HL-60/S4 treated with retinoic acid at 250 ng/mL for 4 days and 3 days (cell line): ENCODE results near the gene INHBB.

Experiments
- in situ Hi-C: fragments of 300-500 bp; cut with MboI; formaldehyde crosslinking; loops from 2 replicates; pipeline ENCODE4 v1.7.0; 2022; ENCODE audit warnings: low sequenced_read_pairs

The INHBB gene

DNA sequence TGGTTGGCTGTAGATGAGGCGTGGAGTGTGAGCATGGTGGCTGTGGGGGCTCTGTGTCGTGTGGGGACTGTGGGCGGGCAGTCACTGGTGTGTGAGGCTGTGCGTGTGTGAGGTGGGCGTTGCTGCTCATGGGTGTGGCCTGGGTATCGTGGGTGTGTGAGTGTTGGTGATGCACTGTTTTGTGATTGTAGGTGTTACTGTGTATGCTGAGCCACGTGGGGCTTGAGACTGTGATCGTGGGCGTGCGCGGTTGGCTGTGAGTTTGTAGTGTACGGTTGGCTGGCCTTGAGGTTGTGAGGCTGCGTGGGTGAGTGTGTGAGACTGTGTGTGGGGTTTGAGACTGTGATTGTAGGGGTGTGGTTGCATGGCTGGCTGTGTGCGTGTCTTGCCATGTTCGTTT is 8.5 kb downstream of the INHBB start:
- in situ Hi-C loops = no loop called here

DNA sequence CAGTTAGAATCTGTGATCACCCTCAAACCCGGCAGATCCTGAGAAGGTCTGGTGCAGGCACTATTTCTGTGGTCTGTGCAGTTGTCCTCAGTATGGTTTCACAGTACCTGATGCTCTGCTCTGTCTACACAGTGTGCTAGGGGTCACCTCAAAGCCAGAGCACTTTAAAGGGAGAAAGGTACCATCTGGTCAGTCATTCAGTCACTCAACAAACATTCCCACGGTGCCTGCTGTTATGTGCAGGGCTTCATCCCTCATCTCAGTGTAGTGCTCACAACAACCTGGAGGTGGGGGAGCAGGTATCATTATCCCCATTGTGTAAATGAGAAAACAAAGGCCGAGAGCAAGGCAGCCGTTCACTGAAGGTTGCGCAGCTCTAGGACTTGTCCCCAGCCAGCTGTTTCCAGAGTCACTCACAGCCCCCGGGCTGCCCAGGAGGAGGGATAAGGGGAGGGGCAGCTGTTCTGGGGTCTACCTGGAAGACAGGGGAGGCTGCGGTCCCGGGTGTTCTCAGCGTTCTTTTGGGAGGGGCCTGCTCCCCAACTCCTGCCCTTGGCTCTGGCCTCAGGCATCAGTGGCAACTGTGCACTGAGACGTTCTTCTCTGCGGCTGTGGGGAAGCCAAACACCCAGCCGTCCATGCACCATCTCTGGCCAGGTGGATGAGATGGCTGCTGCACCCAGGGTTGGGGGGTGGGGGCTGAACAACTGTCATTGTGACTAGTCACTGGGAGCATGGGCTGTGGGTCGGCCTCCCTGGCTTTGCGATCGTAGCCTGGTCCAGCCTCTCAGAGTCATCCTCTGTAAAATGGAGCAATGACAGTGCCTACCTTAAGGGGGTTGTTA is 9.2 kb downstream of the INHBB start:
- in situ Hi-C loops = no loop called here

DNA sequence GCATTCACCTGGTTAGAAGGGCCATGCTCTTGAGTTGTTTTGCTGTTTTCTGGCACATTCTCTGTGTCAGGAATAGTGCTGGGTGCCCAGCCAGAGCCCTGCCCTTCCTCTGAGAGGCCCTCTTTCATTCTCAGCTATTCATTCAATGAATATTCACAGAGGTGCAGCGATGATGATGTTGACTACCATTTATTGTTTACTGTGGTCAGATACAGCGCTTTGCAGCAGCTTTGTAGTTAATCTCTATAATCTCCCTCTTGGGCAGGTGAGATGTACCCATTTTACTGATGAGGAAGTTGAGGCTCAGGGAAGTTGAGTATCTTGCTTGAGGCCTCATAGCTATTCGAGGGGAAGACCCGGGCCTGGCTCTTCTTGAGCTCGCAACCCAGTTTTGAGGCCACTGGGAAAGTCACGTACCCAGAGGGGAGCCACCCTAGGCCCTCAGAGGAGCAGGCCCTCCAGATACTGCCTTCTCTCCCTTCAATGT is 9.9 kb downstream of the INHBB start:
- in situ Hi-C loops = no loop called here

DNA sequence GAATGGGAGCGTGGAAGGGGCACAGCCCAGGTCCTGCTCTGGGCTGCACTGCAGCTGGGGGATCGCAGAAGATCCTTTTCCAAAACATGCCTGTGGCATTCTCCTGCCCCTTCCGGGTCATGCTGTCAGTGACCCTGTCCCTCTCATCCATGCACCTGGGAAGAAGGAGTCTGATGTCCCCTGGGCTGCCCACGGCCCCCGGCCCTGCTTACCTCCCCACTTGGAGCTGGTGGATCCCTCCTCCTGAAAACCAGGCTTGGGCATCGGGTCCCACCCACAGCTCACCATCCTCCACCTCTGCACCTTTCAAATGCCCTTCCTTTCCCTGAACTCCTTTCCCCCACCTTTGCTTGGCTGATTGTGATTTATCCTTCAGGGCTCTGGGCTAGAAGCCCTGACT is 11.8 kb downstream of the INHBB start:
- in situ Hi-C loops = no loop called here

GRCh38 chr2:120358734-120359465 is 13.0 kb downstream of the INHBB start:
- in situ Hi-C loops = no loop called here

DNA sequence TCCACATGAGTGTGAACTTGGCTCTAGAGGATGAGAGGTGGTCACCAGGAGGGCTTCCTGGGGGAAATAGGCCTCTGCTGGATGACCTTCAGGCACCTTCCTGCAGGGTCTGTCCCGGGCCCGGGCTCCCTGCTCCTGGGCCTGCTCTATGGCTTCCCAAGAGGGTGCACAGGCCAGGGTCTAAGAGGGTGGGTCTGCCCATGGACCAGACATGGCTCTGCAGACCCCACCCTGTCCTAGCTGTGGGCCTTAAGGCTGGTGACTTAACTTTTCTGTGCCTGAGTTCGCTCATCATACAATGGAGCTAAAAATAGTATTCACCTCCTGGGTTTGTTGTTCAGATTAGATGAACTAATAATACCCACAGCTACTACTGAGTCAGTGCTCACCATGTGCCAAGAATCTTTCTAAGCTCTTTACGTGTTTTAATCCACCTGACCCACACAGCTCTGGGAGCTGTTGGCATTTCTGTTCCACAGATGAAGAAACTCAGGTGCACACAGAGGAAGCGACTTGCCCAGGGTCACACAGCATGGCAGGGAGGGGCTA is 14.4 kb downstream of the INHBB start:
- in situ Hi-C loops = no loop called here

DNA sequence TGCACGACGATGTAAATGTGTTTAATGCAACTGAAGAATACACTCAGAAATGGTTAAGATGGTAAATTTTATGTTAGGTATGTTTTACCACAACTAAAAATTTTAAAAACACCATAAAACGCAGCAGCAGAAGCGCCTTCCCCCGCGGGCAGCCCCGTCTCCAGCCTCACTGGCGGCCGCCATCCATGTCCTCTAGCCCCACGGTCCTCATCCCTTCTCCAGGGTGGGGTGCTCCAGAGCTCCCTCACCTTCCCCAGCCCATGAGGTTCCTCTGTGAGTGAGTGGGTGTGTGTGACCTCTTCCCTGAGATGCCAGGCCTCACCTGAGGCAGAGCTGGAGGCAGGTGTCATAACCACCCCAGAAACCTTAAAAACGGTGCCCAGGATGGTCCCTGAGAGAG is 17.0 kb downstream of the INHBB start:
- in situ Hi-C loops = no loop called here

- in situ Hi-C loops = no loop called here
Observed at GRCh38 chr2:120365236-120365793, 19.4 kb downstream of the INHBB start.

DNA sequence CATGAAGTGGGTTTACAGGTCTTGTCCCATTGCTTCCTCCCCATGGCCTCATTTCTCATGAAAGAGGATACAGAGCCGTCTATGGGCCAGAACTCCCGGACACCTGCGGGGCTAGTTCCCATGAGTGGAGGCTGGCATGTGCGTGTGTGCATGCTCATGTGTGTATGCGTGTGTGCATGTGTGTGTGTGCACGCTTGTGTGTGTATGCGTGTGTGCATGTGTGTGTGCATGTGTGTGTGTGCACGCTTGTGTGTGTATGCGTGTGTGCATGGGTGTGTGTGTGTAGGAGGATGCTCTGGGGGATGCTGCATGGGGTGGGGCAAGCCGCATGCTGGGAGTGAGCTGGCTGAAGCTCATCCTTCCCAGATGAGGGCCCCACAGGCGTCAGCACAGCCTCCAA is 20.8 kb downstream of the INHBB start:
- in situ Hi-C loops = no loop called here

GRCh38 chr2:120367221-120367620 is 21.3 kb downstream of the INHBB start:
- in situ Hi-C loops = no loop called here

GRCh38 chr2:120367649-120368048 is 21.7 kb downstream of the INHBB start:
- in situ Hi-C loops = no loop called here

GRCh38 chr2:120368086-120368485 is 22.1 kb downstream of the INHBB start:
- in situ Hi-C loops = no loop called here

GRCh38 chr2:120369250-120369649 is 23.3 kb downstream of the INHBB start:
- in situ Hi-C loops = no loop called here

DNA sequence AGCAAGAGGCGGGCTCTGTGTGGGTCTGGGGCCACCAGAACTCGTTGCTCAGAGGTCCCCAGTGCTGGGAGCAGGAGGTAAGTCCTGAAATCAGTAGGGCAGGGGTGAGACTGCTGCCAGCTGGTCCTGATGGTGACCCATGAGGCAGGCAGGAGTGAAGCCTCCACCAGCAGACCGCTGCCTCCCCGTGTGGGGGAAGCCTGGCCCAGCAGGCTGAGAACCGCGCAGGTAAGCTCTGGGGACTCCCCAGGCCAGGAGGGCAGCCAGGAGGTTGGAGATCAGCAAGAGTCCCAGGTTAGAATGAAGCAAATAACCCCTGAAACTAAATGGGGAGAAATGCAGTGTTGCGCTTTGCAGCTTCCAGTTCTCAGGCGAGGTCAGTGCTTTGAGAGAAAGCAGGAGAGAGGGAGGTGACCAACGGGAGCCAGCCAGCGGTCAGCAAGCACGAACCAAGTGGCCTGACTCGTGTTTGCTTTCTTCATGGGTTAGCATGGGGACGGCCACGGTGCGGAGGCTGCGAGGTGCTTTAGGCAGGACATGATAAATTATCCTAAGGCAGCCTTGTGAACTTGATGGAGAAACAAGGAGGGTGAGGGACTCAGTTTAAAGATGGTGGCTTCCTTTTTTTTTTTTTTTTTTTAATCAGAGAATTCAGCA is 26.2 kb downstream of the INHBB start:
- in situ Hi-C loops = no loop called here

DNA sequence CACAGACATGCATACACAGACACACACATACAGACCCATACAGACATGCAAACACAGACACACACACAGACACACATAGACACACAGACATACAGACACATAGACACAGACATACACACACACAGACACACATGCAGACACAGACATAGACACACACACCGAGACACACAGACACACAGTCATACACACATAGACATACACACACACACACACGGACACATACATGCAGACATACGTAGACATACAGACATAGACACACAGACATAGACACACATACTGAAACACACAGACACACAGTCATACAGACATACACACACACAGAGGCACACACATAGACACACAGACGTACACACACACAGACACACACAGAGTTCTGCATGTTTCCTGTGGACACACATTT is 26.9 kb downstream of the INHBB start:
- in situ Hi-C loops = no loop called here

DNA sequence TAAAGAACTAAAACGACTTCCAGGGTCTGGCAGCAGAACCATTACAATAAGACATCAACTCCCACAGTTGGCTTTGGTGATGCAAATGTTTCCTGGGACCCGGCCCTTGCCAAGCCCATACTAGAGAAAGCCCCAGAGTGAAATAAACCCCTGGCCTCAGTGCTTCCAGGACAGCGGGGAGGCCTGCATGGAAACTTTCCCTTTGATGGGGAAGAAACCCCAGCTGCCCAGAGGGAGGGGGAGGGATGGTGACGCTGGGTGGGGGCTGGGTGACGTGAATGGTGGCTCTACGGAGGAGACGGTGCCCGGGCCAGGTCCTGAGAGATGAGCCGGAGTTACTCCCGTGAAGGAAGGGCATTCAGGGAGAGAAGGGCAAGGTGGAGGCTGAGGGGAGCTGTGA is 27.5 kb downstream of the INHBB start:
- in situ Hi-C loops = no loop called here

- in situ Hi-C loops = no loop called here
Observed at GRCh38 chr2:120374821-120375220, 28.9 kb downstream of the INHBB start.

DNA sequence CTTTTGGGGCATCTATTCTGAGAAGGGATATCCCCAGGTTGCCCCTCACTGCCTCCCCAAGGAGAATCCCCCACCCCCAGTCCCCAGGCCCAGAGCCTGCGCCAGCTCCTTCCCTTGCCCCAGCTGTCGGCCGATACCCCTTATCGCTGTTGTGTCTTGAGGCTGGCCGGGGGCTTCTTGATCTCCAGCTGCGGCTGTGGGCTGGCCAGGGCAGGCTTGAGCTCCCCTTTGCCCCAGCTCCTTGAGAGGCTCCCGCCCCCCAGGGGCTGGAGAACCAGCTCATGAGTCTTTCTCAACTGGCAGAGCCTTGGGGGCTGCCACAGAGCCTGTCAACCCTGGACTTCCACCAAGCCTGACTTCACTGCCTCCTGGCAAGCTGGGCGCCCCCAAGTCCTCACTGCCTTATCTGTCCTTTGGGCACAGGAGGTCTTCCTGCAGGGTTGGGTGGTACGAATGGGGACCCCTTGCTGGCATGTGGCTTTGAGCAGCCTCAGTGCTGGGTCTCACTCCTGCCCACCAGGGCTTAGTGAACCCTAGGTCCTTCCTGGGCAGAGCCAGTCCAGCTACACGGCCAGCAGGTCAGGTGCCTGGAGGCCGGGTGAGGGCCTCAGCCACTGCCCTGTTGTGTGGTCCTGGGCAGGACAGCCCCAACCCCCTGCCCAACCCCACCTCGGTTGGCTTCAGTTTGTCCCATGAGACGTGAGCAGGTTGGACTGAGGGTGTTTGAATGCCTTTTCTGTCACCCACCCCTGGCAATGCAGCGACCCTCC is 29.5 kb downstream of the INHBB start:
- in situ Hi-C loops = no loop called here

DNA sequence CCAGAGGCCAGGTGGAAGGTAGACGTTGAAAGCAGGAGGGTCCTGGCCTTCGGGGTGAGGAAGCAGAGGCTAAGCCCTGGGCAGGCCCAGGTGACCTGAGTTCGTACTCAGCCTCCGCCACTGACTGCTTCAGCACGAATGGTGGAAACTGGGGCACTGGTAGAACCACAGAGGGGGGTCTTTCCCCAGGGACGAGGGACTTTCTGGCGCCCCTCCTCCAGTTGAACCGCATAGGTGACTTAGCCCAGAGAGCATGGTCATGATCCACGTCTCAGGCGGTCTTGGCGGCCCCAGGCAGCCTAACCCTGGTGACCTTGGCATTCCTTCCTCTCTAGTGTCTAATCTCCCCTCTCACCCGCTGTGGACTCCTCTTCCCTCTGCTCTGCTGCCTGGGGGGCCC is 30.2 kb downstream of the INHBB start:
- in situ Hi-C loops = no loop called here
